OCI-LY7 (cell line): ENCODE measurements around the gene GALM. TPM values are rescaled to one million over a fixed set of nuclear protein-coding genes. Genes with fewer than 3 reads are reported as not detected.
"Not testable (repeated sequence)": the region's sequence is repeated elsewhere in the genome, so short reads cannot be mapped to it uniquely, and the experiment has no call there.

Experiments
- BruUV-seq: library from RNA; stranded (reverse); fragments of 400-500 nt; replicated peaks from 2 replicates; lab custom pipeline; 2021; lab: Mats Ljungman, UMichigan
- CTCF ChIA-PET: fragments of 300-600 bp; sonication (Branson Sonifier 250); formaldehyde crosslinking; loops from one replicate; lab custom pipeline; 2022; ENCODE audit warnings: antibody characterized with exemption; ENCODE audit not compliant: unreplicated experiment; lab: Charles Lee
- POLR2A ChIA-PET: fragments of 300-600 bp; sonication (Branson Sonifier 250); formaldehyde crosslinking; loops from one replicate; lab custom pipeline; 2022; ENCODE audit warnings: antibody characterized with exemption; lab: Charles Lee
- DNase-seq: peaks from one replicate; pipeline ENCODE4 v3.0.0-alpha.2; 2015; ENCODE audit warnings: low spot score
- H2AFZ ChIP-seq: fragments of 200-600 bp; sonication (generic), shearing (Covaris generic); 2 replicates; pipeline ENCODE4 v1.6.1; 2014; ENCODE audit warnings: mild to moderate bottlenecking, antibody characterized with exemption, low read length, moderate library complexity
- H3K27ac ChIP-seq: fragments of 200-600 bp; sonication (generic); 2 replicates; pipeline ENCODE4 v1.5.1; 2014; ENCODE audit warnings: mixed run types, low read depth, mild to moderate bottlenecking, moderate library complexity, low read length, inconsistent platforms; ENCODE audit not compliant: poor library complexity, severe bottlenecking
- H3K36me3 ChIP-seq: fragments of 200-600 bp; sonication (generic); 2 replicates; pipeline ENCODE4 v1.6.1; 2014; ENCODE audit warnings: mild to moderate bottlenecking, antibody characterized with exemption, low read length, moderate library complexity, mixed read lengths; ENCODE audit not compliant: insufficient read depth
- H3K4me1 ChIP-seq: fragments of 200-600 bp; sonication (generic); 2 replicates; pipeline ENCODE4 v1.5.1; 2014; ENCODE audit warnings: mild to moderate bottlenecking, low read length; ENCODE audit not compliant: insufficient read depth, poor library complexity, severe bottlenecking
- H3K4me2 ChIP-seq: fragments of 200-600 bp; sonication (generic); 2 replicates; pipeline ENCODE4 v1.6.1; 2014; ENCODE audit warnings: mild to moderate bottlenecking, low read length
- H3K4me3 ChIP-seq: fragments of 200-600 bp; sonication (generic); 2 replicates; pipeline ENCODE4 v1.5.1; 2014; ENCODE audit warnings: mild to moderate bottlenecking, low read depth, low read length; ENCODE audit not compliant: poor library complexity, severe bottlenecking
- H3K79me2 ChIP-seq: fragments of 200-600 bp; sonication (generic); 2 replicates; pipeline ENCODE4 v1.6.1; 2016; ENCODE audit warnings: low read depth, mild to moderate bottlenecking, low read length, moderate library complexity, mixed read lengths; ENCODE audit not compliant: insufficient read depth
- H3K9me2 ChIP-seq: fragments of 200-600 bp; sonication (generic); 2 replicates; pipeline ENCODE4 v1.6.1; 2016; ENCODE audit warnings: mild to moderate bottlenecking, low read length, mixed read lengths; ENCODE audit not compliant: insufficient read depth
- H3K9me3 ChIP-seq: fragments of 200-600 bp; sonication (generic); 2 replicates; pipeline ENCODE4 v1.6.1; 2014; ENCODE audit warnings: mild to moderate bottlenecking, mixed run types, low read length, mixed read lengths
- H4K20me1 ChIP-seq: fragments of 200-600 bp; sonication (generic); 2 replicates; pipeline ENCODE4 v1.6.1; 2014; ENCODE audit warnings: mild to moderate bottlenecking, antibody characterized with exemption, low read length, moderate library complexity, mixed read lengths; ENCODE audit not compliant: insufficient read depth
- CTCF ChIP-seq: fragments of 200-600 bp; sonication (generic); conservative IDR thresholded peaks from 2 replicates; pipeline ENCODE4 v1.5.1; 2014; ENCODE audit warnings: mild to moderate bottlenecking, antibody characterized with exemption, low read length, moderate library complexity, mixed read lengths
- EZH2phosphoT487 ChIP-seq: fragments of 200-600 bp; sonication (generic); IDR thresholded peaks from 2 replicates; pipeline ENCODE4 v1.6.1; 2018; ENCODE audit warnings: low read depth, borderline replicate concordance, mild to moderate bottlenecking, mixed run types, antibody characterized with exemption, low read length, moderate library complexity, mixed read lengths
- intact Hi-C: fragments of 100-400 bp; cut with micrococcal nuclease; formaldehyde crosslinking; loops from one replicate; pipeline ENCODE4 v1.10.0; 2022; ENCODE audit not compliant: unreplicated experiment
- total RNA-seq, 2 experiments: library from RNA; depleted of rRNA in 1 of 2; stranded (reverse); fragments of >200 nt in 1 of 2; shearing (Covaris generic) in 1 of 2; gene quantifications; 2 replicates each; pipeline ENCODE4 v1.2.3, GENCODE V29; 2014 to 2022

Gene GALM
- total RNA-seq, 2 experiments from 2014 or later = 5.5 to 10.8 TPM

- Histone ChIP-seq H2AFZ (peak overlapping the region; percentile 46; the same call in 1 of the 2 replicates), H3K4me2 (peak overlapping the region; percentile 59), H3K36me3 (no peaks in the 10 kb centered on the region), H3K9me3 (0 out of 2 replicates have a peak, but pooled peaks cover 4% of the 10 kb centered on the region), H3K27ac (no peak overlapping the region), H3K4me1 (peaks cover 29% of the 10 kb centered on the region), H4K20me1 (no peaks in the 10 kb centered on the region), H3K79me2 (no peaks in the 10 kb centered on the region), H3K4me3 (peak overlapping the region; percentile 22), H3K9me2 (no peaks in the 10 kb centered on the region)
- no TSS peak for BruUV-seq
- DNase-seq = no peak
- ChIA-PET CTCF (no interaction called here), POLR2A (interaction anchor here (0.7 to 2.0 kb wide), 6 partner anchors 9 to 116 kb away, joined by 3 to 4 read pairs (median 3); partner anchors contain the start of gene SRSF7)
- intact Hi-C loops = no loop called here
- TF ChIP-seq EZH2phosphoT487 = no peak
- TF ChIP-seq CTCF = no peak
These were observed 30.8 kb upstream of the GALM start for GRCh38 chr2:38635139-38635538.

- Histone ChIP-seq H3K9me3 (0 out of 2 replicates have a peak, but pooled peaks cover 4% of the 10 kb centered on the region), H3K79me2 (no peaks in the 10 kb centered on the region), H3K4me1 (peaks cover 29% of the 10 kb centered on the region), H3K4me3 (no peak overlapping the region), H3K36me3 (no peaks in the 10 kb centered on the region), H4K20me1 (no peaks in the 10 kb centered on the region), H3K9me2 (no peaks in the 10 kb centered on the region), H2AFZ (peak overlapping the region; percentile 46; the same call in 1 of the 2 replicates), H3K4me2 (0 out of 2 replicates have a peak overlapping the region, but pooled peaks have one; percentile 59), H3K27ac (no peak overlapping the region)
- ChIA-PET CTCF (no interaction called here), POLR2A (interaction anchor here (0.6 kb wide), 1 partner anchor 37 kb away, joined by 3 read pairs; no protein-coding TSS in a partner anchor)
- intact Hi-C loops = no loop called here
- BruUV-seq = no TSS peak
- DNase-seq = no peak
- TF ChIP-seq EZH2phosphoT487 = no peak
- no peak for TF ChIP-seq CTCF
These were observed 29.8 kb upstream of the GALM start for GRCh38 chr2:38636069-38636468.

GRCh38 chr2:38642373-38643017 is 23.4 kb upstream of the GALM start:
- H3K79me2 ChIP-seq, BruUV-seq, H3K9me2 ChIP-seq, H3K27ac ChIP-seq, H2AFZ ChIP-seq, H3K4me3 ChIP-seq, H3K36me3 ChIP-seq, H4K20me1 ChIP-seq, H3K4me1 ChIP-seq, H3K4me2 ChIP-seq, intact Hi-C loops, DNase-seq, H3K9me3 ChIP-seq: not testable (repeated sequence)
- CTCF ChIA-PET = interaction anchor here (1.1 kb wide), 1 partner anchor 15 kb away, joined by 3 read pairs; no protein-coding TSS in a partner anchor
- POLR2A ChIA-PET = interaction anchor here (0.6 to 1.1 kb wide), 3 partner anchors 12 to 45 kb away, joined by 3 to 4 read pairs (median 3); no protein-coding TSS in a partner anchor
